ENCODE measurements around the gene PLEKHM2.

Gene PLEKHM2, protein sequence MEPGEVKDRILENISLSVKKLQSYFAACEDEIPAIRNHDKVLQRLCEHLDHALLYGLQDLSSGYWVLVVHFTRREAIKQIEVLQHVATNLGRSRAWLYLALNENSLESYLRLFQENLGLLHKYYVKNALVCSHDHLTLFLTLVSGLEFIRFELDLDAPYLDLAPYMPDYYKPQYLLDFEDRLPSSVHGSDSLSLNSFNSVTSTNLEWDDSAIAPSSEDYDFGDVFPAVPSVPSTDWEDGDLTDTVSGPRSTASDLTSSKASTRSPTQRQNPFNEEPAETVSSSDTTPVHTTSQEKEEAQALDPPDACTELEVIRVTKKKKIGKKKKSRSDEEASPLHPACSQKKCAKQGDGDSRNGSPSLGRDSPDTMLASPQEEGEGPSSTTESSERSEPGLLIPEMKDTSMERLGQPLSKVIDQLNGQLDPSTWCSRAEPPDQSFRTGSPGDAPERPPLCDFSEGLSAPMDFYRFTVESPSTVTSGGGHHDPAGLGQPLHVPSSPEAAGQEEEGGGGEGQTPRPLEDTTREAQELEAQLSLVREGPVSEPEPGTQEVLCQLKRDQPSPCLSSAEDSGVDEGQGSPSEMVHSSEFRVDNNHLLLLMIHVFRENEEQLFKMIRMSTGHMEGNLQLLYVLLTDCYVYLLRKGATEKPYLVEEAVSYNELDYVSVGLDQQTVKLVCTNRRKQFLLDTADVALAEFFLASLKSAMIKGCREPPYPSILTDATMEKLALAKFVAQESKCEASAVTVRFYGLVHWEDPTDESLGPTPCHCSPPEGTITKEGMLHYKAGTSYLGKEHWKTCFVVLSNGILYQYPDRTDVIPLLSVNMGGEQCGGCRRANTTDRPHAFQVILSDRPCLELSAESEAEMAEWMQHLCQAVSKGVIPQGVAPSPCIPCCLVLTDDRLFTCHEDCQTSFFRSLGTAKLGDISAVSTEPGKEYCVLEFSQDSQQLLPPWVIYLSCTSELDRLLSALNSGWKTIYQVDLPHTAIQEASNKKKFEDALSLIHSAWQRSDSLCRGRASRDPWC

DNA sequence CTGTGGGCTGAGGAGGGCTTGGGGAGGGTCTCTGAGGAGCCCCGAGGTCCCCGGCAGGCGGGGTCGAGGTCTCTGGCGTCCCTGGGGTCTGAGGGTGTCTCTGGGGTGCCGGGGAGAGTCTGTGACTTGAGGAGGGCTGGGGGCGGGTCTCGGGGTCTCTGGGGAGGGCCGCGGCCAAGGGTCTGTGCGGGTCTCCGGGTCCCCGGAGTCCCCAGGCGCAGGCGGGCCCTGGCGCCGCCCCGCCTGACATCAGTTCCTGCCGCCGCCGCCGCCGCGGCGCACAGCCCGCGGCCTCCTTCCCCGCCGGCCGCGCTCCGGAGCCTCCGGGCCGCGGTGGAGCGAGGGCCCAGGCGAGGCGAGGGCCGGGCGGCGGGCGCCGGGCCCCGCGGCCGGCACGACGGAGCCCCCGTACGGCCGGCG is at the start of gene PLEKHM2:
PLEKHM2 (plus strand) TSS at position 279 of the 420 bp plus-strand sequence. CDS start 239 bp downstream, outside the sequence.
- TF ChIP-seq ZBTB7A (IDR thresholded peaks at IDR 0.05; ENCODE audit: low read depth) (peak; percentile 85; the same call in 1 of the 2 replicates), TAF1 (IDR thresholded peaks at IDR 0.05; ENCODE audit: low read depth) (peak; percentile 44)
- TF ChIP-seq, protein P1, sequence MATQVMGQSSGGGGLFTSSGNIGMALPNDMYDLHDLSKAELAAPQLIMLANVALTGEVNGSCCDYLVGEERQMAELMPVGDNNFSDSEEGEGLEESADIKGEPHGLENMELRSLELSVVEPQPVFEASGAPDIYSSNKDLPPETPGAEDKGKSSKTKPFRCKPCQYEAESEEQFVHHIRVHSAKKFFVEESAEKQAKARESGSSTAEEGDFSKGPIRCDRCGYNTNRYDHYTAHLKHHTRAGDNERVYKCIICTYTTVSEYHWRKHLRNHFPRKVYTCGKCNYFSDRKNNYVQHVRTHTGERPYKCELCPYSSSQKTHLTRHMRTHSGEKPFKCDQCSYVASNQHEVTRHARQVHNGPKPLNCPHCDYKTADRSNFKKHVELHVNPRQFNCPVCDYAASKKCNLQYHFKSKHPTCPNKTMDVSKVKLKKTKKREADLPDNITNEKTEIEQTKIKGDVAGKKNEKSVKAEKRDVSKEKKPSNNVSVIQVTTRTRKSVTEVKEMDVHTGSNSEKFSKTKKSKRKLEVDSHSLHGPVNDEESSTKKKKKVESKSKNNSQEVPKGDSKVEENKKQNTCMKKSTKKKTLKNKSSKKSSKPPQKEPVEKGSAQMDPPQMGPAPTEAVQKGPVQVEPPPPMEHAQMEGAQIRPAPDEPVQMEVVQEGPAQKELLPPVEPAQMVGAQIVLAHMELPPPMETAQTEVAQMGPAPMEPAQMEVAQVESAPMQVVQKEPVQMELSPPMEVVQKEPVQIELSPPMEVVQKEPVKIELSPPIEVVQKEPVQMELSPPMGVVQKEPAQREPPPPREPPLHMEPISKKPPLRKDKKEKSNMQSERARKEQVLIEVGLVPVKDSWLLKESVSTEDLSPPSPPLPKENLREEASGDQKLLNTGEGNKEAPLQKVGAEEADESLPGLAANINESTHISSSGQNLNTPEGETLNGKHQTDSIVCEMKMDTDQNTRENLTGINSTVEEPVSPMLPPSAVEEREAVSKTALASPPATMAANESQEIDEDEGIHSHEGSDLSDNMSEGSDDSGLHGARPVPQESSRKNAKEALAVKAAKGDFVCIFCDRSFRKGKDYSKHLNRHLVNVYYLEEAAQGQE (IDR thresholded peaks at IDR 0.05; ENCODE audit: low read depth), result no peak

DNA sequence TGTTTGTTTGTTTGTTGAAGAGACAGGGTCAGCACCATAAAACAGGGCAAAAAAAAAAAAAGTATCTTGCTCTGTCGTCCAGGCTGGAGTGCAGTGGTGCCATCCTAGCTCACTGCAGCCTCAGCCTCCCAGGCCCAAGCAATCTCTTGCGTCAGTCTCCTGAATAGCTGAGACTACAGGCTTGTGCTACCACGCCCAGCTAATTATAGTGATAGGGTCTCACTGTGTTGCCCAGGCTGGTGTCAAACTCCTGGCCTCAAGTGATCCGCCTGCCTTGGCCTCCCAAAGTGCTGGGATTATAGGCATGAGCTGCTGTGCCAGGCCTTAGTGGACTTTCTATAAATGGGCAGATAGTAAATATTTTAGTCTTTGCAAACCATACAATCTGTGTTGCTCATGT is 47.7 kb upstream of the PLEKHM2 start:
- TF ChIP-seq CEBPB (IDR thresholded peaks at IDR 0.05) (no peak), CREB1 (IDR thresholded peaks at IDR 0.05; ENCODE audit: low read depth) (no peak), EP300 (IDR thresholded peaks at IDR 0.05; ENCODE audit: borderline replicate concordance) (no peak), YY1 (IDR thresholded peaks at IDR 0.05; ENCODE audit: low read depth) (no peak), TAF1 (IDR thresholded peaks at IDR 0.05; ENCODE audit: low read depth) (no peak), TCF12 (IDR thresholded peaks at IDR 0.05; ENCODE audit: low read depth) (no peak), TEAD4 (IDR thresholded peaks at IDR 0.05) (no peak), RAD21 (IDR thresholded peaks at IDR 0.05; ENCODE audit: low read depth) (no peak), NFIC (IDR thresholded peaks at IDR 0.05) (no peak), FOXM1 (IDR thresholded peaks at IDR 0.05; ENCODE audit: borderline replicate concordance, low read depth) (no peak), ZBTB7A (IDR thresholded peaks at IDR 0.05; ENCODE audit: low read depth) (no peak), EGR1 (IDR thresholded peaks at IDR 0.05) (no peak)
- TF ChIP-seq, protein P2, sequence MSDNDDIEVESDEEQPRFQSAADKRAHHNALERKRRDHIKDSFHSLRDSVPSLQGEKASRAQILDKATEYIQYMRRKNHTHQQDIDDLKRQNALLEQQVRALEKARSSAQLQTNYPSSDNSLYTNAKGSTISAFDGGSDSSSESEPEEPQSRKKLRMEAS (IDR thresholded peaks at IDR 0.05), result no peak
- TF ChIP-seq, protein P3, sequence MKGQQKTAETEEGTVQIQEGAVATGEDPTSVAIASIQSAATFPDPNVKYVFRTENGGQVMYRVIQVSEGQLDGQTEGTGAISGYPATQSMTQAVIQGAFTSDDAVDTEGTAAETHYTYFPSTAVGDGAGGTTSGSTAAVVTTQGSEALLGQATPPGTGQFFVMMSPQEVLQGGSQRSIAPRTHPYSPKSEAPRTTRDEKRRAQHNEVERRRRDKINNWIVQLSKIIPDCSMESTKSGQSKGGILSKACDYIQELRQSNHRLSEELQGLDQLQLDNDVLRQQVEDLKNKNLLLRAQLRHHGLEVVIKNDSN (IDR thresholded peaks at IDR 0.05), result no peak
- TF ChIP-seq, protein P1 (IDR thresholded peaks at IDR 0.05; ENCODE audit: low read depth), result no peak

DNA sequence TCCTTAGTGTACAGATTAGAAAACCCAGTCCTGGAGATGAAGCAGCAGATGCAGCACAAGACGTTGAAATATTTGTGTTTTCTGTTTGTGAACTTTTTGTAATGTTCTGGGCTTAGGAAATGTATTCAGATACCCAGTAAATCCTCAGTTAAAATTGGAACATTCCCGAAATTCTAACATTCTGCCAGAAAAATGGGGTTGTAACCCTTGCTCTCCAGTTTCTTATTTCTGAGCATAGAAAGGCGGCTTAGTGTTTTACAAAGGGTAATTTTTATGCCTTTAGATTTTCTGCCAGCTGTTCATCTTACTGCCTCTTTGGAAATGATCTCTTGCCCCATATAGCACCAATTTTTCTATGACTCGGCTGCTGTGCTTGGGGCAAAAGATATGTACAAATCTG is 46.3 kb upstream of the PLEKHM2 start:
- TF ChIP-seq FOXM1 (IDR thresholded peaks at IDR 0.05; ENCODE audit: borderline replicate concordance, low read depth) (no peak), TCF12 (IDR thresholded peaks at IDR 0.05; ENCODE audit: low read depth) (no peak), EP300 (IDR thresholded peaks at IDR 0.05; ENCODE audit: borderline replicate concordance) (no peak), EGR1 (IDR thresholded peaks at IDR 0.05) (no peak), CEBPB (IDR thresholded peaks at IDR 0.05) (no peak), YY1 (IDR thresholded peaks at IDR 0.05; ENCODE audit: low read depth) (no peak), CREB1 (IDR thresholded peaks at IDR 0.05; ENCODE audit: low read depth) (no peak)
- TF ChIP-seq, protein P1 (IDR thresholded peaks at IDR 0.05; ENCODE audit: low read depth), result no peak

DNA sequence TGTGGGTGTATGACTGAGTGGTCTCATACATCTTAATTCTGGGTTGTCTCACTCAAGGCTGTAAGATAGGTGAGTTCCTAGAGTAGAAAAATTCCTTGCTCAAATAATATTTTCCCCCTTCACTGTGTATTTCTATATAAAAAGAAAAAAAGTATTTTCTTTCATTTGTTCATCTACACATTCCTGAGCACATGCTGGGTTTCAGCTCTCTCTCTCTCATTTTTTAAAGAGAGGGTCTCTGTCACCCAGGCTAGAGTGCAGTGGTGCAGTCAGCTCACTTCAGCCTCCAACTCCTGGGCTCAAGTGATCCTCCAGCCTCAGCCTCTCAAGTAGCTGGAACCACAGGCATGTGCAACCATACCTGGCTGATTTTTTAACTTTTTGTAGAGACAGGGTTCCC is 44.9 kb upstream of the PLEKHM2 start:
- TF ChIP-seq CREB1 (IDR thresholded peaks at IDR 0.05; ENCODE audit: low read depth) (no peak), EP300 (IDR thresholded peaks at IDR 0.05; ENCODE audit: borderline replicate concordance) (no peak), TAF1 (IDR thresholded peaks at IDR 0.05; ENCODE audit: low read depth) (no peak), TCF12 (IDR thresholded peaks at IDR 0.05; ENCODE audit: low read depth) (no peak), RAD21 (IDR thresholded peaks at IDR 0.05; ENCODE audit: low read depth) (no peak), NFIC (IDR thresholded peaks at IDR 0.05) (no peak), EGR1 (IDR thresholded peaks at IDR 0.05) (no peak), CEBPB (IDR thresholded peaks at IDR 0.05) (no peak), YY1 (IDR thresholded peaks at IDR 0.05; ENCODE audit: low read depth) (no peak), FOXM1 (IDR thresholded peaks at IDR 0.05; ENCODE audit: borderline replicate concordance, low read depth) (no peak)
- TF ChIP-seq, protein P2 (IDR thresholded peaks at IDR 0.05), result no peak
- TF ChIP-seq, protein P3 (IDR thresholded peaks at IDR 0.05), result no peak
- TF ChIP-seq, protein P1 (IDR thresholded peaks at IDR 0.05; ENCODE audit: low read depth), result no peak
